Transverse colon (tissue), 4 donors: Measurements from ENCODE around the gene VGLL4. TPM values are rescaled to one million over a fixed set of nuclear protein-coding genes. Genes with fewer than 3 reads are reported as not detected.

ENCODE experiments used
- DNase-seq: peaks from one replicate; pipeline ENCODE4 v3.0.0-alpha.2; 2019
- H3K27ac ChIP-seq, 4 donors: fragments of 200-600 bp; sonication (generic); 2 replicates each; pipeline ENCODE4 v1.5.1; 2016 to 2018; ENCODE audit warnings: inconsistent platforms in 4 of 4
- H3K27me3 ChIP-seq: fragments of 200-600 bp; sonication (generic); 2 replicates; pipeline ENCODE4 v1.5.1; 2017; ENCODE audit warnings: inconsistent platforms
- H3K36me3 ChIP-seq, 4 donors: fragments of 200-600 bp; sonication (generic); 2 replicates each; pipeline ENCODE4 v1.5.1; 2017 to 2019; ENCODE audit warnings: inconsistent platforms in 4 of 4
- H3K4me1 ChIP-seq, 4 donors: fragments of 200-600 bp; sonication (generic); 2 replicates each; pipeline ENCODE4 v1.5.1; 2017 to 2020; ENCODE audit warnings: inconsistent platforms in 4 of 4
- H3K4me3 ChIP-seq, 4 donors: fragments of 200-600 bp; sonication (generic); 1 replicate in 1 of 4; 2 replicates in 3 of 4; pipeline versions ENCODE4 v1.5.1 to v1.6.1; 2017 to 2019; ENCODE audit warnings: inconsistent platforms in 4 of 4
- H3K9me3 ChIP-seq, 2 donors: fragments of 200-600 bp; sonication (generic); 2 replicates each; pipeline ENCODE4 v1.5.1; 2017 to 2019; ENCODE audit warnings: inconsistent platforms in 2 of 2
- CTCF ChIP-seq, 5 experiments: fragments of 200-600 bp in 3 of 5; fragments of 450-650 bp in 2 of 5; sonication (generic) in 3 of 5; IDR thresholded peaks; 1 replicate in 2 of 5; 2 replicates in 3 of 5; pipeline ENCODE4 v1.5.1; 2016 to 2017; ENCODE audit warnings: antibody characterized with exemption in 5 of 5, inconsistent platforms in 3 of 5, mild to moderate bottlenecking in 2 of 5, moderate library complexity in 1 of 5
- EP300 ChIP-seq: sonication (generic); formaldehyde crosslinking; IDR thresholded peaks from one replicate; pipeline ENCODE4 v1.6.1; 2017; ENCODE audit warnings: antibody characterized with exemption, low read depth
- in situ Hi-C, 4 donors: fragments of 200-750 bp; cut with MboI; loops; one replicate each; pipeline versions ENCODE4 v1.15.0 to v1.15.1; 2017; ENCODE audit warnings: low sequenced_read_pairs in 3 of 4, low pct_ligation_motif_present in 1 of 4, low pct_unique_long_range_greater_than_20kb in 1 of 4
- intact Hi-C: fragments of 100-400 bp; cut with DNase I; formaldehyde crosslinking; loops from one replicate; pipeline ENCODE4 v1.15.1; 2023; ENCODE audit warnings: low total_unique reads
- small RNA-seq, 4 donors: library from RNA; depleted of rRNA; stranded (forward); fragments of <200 nt; gene quantifications; one replicate each; pipeline ENCODE3, GENCODE V24; 2016
- total RNA-seq, 4 donors: library from RNA; depleted of rRNA; stranded (reverse); fragments of >200 nt; gene quantifications; one replicate each; pipeline ENCODE4 v1.1.0, GENCODE V29; 2016

The VGLL4 gene
- total RNA-seq, 4 donors from 2014 or later, result 67.3 to 175 (median 95.0) TPM

- Histone ChIP-seq H3K27me3 (no peaks in the 10 kb centered on the region), H3K9me3 (no peaks in the 10 kb centered on the region), H3K4me3 (no peak overlapping the region), H3K4me1 (peaks cover 21 to 32% (median 24%) of the 10 kb centered on the region in 4 donors), H3K36me3 (no peaks in the 10 kb centered on the region), H3K27ac (peak overlapping the region; percentile 63 to 80 (median 73))
- no peak for DNase-seq
- in situ Hi-C loops, result loop anchor here in 1 of 4 donors (25.0 kb wide), 1 partner anchor 120 kb away; no protein-coding TSS in a partner anchor
- TF ChIP-seq CTCF (IDR thresholded peaks at IDR 0.05) (no peak), EP300 (no peak)
- intact Hi-C loops, result no loop called here
Observed at GRCh38 chr3:11507719-11508118, 136.0 kb downstream of the VGLL4 start.

Small RNAs within 50 kb of the gene (small RNA-seq; reads per million reads assigned to genes)
- gene AC022001.1, result 0 reads per million in 4 donors

Other genes with a start within 250 kb of the VGLL4 start
- gene TAMM41, start 203.0 kb upstream of the VGLL4 start, total RNA-seq, result 10 to 100 TPM in 3 of 4 donors, 1 to 10 TPM in 1; 4.9 to 29.9 (median 19.1) TPM